Measurements from ENCODE around the gene MEGF8. TPM values are rescaled to one million over a fixed set of nuclear protein-coding genes. Genes with fewer than 3 reads are reported as not detected.

Gene MEGF8
- total and polyA plus RNA-seq, 9 of the 15 experiments (the other 6 are each of a cell fraction or from before 2014, with no cell fraction given), result 0.28 to 13.1 (median 3.0) TPM

GRCh38 chr19:42396381-42397262 is 71.2 kb downstream of the MEGF8 start (continued):
- peak; percentile 64; the same call in 1 of the 2 replicates for TF ChIP-seq NFRKB (IDR thresholded peaks at IDR 0.05; ENCODE audit: low read depth)
- TF ChIP-seq CUX1 (CRISPR knock-in tag; IDR thresholded peaks at IDR 0.05), result no peak
- TF ChIP-seq MED1 (CRISPR knock-in tag; IDR thresholded peaks at IDR 0.05; ENCODE audit: borderline replicate concordance), result no peak
- TF ChIP-seq ZBTB49 (CRISPR knock-in tag; IDR thresholded peaks at IDR 0.05; ENCODE audit: borderline replicate concordance), result no peak
- no peak for TF ChIP-seq EZH2 (IDR thresholded peaks at IDR 0.05; ENCODE audit: borderline replicate concordance, low read depth, low read length)
- TF ChIP-seq PURB (CRISPR knock-in tag; IDR thresholded peaks at IDR 0.05; ENCODE audit: low read depth), result no peak
- peak; percentile 75 for TF ChIP-seq ELF1 (tag; IDR thresholded peaks at IDR 0.05)
- no peak for TF ChIP-seq ZNF134 (CRISPR knock-in tag; conservative IDR thresholded peaks at IDR 0.05)
- TF ChIP-seq NKRF (IDR thresholded peaks at IDR 0.05; ENCODE audit: borderline replicate concordance), result 0 out of 2 replicates have a peak, but pooled peaks have one; percentile 52
- peak; percentile 21; the same call in 1 of the 2 replicates for TF ChIP-seq HDAC2 (IDR thresholded peaks at IDR 0.05)
- TF ChIP-seq HMG20B (CRISPR knock-in tag; IDR thresholded peaks at IDR 0.05), result no peak
- TF ChIP-seq SUPT5H (IDR thresholded peaks at IDR 0.05), result peak; percentile 93
- 0 out of 2 replicates have a peak, but pooled peaks have one; percentile 73 for TF ChIP-seq ATF6 (CRISPR knock-in tag; IDR thresholded peaks at IDR 0.05)
- no peak for TF ChIP-seq GABPB1 (CRISPR knock-in tag; IDR thresholded peaks at IDR 0.05)
- no peak for TF ChIP-seq FOXJ3 (CRISPR knock-in tag; IDR thresholded peaks at IDR 0.05)
- TF ChIP-seq ZNF695 (CRISPR knock-in tag; IDR thresholded peaks at IDR 0.05), result no peak

Measured in K562 (cell line).